GM15510 (cell line): ENCODE data around the gene EED.

ENCODE experiments used
- POLR2A ChIP-seq: IDR thresholded peaks from 3 replicates; pipeline ENCODE4 v1.6.1; 2011; ENCODE audit warnings: borderline replicate concordance; ENCODE audit not compliant: insufficient read length; ENCODE audit errors: extremely low read depth

The EED gene

DNA sequence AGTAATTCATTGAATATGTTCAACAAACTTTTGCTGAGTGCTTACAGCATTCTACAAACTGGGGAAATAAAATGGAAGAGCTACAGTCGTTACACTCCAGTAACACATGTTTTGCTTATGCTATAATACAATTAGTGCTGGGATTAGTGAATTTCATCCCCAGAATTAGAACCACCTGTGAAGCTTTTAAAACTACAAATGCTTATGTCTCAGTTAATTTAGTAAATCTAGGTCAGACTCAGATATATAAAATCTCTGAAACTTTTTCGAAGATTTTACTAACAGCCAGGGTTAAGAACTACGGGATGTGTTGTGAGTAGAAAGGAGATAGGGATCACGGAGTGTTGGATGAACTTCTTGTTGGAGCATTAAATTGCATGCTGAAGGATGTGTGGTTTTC, 33.7 kb upstream of the EED start:
- TF ChIP-seq POLR2A = no peak

DNA sequence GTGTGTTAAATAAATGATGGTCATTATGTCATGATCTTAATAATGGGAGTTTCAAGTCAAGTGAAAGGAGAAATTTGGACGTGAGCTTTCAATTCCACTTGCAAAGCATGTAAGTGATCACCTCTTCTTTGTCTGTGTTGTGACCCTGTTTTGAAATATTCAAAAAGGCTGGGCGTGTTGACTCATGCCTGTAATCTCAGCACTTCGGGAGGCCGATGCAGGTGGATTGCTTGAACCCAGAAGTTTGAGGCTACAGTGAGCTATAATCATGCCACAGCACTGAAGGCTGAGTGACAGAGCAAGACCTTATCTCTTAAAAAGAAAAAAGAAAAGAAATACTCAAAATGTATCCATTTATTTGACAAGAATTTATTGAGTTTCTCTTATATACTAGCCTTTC, 32.9 kb upstream of the EED start:
- TF ChIP-seq POLR2A = no peak

DNA sequence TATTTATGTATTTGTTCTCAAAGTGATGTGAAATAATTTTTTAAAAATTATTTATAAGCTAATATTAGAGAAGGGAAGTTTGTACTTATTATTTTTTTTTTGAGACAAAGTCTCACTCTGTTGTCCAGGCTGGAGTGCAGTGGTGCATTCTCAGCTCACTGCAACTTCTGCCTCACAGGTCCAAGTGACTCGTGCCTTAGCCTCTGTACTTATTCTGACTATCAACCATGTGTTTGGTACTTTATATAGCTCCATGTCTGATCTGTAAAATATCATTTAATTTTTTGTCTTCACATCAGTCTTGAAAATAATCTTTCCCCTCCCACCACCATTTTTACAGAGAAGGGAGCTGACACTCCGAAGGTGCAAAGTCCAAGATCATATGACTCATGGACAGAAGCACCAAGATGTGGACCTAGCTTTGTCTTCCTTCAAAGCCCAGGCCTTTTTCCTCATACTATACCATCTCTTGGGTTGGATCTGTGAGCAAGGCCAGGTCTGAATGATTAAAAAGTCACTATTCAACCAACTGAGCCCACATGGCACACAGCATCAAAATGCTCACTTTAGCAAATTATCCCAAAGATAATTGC, 32.4 kb upstream of the EED start:
- TF ChIP-seq POLR2A = no peak

DNA sequence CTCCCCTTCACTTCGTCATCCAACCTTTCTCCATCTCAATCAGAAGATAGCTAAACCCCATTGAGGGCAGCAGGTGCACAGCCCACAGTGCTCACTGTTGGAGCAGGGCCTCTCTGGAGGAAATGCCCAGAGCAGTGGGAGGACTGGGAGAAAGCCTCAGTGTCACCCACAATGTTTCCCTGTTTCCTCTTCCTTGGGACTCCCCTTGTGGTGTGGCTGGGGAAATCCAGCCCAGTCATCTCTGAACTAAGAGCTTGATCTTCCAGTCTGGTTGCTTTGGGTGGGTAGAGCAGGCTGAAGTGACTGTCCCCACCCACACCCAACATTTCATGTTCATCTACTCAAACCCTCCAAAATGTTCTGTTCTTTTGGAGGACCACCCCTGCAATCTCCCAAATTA, 29.8 kb upstream of the EED start:
- no peak for TF ChIP-seq POLR2A

DNA sequence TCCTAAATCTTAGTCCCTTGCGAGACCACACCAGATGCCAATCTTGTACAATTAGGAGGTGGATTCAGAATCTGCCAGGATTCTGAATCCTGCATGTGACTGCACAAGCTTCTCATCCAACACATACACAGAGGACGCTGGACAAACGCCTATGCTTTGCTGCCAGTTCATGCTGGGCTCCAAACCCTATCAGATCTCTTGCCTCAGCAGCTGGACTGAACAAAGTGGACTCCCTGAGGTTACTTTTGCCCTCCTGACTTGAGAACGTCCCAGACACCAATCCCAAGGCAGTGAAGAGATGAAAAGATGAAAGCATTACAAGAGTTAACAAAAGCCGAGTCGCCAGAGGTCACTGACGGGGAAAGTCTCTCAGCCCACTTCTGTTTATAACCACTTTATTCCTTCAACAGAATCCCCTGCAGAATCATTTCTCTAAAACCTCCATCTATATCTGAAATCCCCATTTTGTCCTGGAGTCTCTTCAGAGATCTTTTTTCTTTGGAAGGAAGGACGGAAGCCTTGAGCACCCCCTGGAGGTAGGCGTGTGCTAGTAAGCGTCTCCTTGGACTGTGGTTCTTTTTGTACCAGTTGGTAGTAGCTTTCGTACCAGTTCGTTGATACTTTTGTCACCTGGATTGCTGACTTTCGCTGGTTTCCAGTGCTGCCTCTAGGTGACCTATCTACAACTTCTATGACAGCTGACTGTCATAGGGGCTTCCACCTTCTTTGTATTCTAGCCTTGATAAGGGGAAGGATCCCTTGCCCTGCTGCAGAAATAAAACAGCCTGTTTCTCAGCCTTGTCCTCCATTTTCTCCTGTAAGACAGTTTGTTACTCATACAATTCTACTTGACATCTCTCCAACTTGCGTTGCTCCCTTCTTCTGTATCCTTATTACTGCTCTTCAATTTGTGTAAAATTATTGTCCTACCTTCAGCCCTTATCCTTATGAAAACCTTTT, 26.1 kb upstream of the EED start:
- no peak for TF ChIP-seq POLR2A

DNA sequence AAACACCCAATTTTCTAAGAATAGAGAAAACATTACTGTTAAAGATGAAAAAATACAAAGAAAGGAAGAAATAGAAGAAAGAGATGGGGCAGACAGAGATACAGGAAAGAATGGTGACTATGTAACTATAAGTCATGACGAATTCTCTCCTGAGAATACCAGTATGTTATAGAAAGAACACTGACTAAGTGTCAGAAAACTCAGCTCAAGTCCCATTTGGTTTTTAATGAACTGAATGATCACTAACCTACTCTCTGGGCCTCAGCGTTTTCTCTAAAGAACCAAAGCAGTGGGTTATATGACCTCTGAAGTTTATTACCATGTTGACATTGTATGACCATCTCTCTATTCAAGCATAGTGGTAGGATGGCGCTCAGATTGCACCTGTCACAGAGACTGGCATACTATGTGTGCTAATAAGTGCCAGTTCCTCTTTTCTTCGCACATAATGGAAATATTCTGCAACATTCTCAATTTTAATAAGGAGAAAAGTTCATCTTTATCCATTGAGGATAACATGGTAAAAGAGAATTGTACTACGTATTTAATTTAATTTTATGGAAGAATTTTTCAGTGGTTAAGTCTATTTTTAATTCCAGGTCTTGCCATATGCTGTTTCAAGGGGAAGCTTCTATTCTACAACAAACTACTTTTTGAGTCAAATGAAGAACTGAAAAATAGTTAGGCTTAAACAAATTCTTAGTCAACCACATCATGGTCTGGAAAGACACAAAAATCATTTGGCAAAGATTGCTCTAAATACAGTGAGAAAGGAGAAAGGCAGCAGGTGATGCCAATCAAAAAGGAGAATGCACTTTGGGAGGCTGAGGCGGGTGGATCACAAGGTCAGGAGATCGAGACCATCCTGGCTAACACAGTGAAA, 25.0 kb upstream of the EED start:
- TF ChIP-seq POLR2A = no peak

DNA sequence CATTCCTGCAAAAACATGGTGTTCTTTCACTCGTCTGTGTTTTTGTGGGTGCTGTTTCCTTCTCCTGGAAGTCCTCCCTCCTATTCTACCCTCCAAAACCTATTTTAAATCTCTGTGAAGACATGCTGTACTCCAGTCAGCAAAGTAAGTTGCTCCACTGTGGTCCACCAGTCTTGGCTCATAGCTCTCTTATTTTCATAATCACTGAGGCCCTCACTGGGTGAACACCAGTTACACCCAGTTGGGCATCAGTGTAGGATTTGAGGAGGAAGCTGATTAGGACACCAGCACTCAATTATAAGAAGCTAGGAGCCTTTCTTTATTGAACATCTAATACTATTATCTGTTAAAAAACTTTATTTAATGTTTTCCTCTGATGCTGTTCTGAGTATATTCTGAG, 23.9 kb upstream of the EED start:
- no peak for TF ChIP-seq POLR2A

DNA sequence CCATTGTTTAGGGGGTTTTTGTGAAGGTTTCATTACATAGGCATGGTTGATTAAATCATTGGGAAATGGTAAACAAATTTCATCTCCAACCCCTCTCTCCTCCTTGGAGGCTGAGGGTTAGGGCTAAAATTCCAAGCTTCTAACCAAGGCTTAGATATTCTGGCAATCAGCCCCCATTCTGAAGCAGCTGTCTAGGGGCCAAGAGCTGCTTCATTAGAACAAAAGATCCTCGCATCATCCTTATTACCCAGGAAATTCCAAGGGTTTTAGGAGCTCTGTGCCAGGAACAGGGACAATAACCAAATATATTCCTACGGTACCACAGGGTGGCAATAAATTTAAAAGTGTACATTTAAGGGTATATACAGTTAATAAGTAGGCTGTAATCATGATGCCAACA, 22.5 kb upstream of the EED start:
- no peak for TF ChIP-seq POLR2A

DNA sequence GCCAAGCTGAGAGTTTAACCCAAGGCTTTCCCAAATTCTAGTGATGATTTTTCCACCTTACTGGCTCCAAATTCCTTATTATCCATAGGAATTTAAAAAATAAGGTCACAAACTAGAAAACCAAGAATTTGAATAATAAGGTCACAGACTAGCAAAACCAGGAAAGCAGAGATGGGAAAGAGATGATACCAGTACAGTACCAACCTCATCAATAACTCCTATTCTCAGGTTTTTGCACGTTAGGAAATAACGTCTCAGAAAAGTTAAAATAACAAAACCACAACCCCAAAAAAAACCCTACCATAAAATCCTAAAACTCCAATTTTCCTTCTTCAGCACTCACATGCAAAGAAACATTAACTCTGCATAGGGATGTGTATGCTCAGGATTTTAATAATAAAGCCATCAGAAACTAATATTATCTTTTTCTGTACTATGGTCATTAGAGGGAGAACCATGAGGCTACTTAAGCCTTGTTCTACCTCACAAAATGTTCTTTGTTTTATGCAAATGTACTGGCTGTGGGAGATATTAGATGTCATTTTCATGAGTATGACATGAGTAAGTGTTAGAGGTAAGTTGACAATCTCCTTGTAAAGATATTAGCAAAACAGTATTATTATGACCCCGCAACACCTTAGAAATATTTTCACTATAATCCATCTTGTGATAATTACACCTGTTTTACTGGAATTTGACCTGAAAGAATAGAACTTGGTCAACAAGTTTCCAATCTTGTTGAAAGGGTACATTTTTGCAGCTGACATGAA, 16.1 kb upstream of the EED start:
- TF ChIP-seq POLR2A = no peak

DNA sequence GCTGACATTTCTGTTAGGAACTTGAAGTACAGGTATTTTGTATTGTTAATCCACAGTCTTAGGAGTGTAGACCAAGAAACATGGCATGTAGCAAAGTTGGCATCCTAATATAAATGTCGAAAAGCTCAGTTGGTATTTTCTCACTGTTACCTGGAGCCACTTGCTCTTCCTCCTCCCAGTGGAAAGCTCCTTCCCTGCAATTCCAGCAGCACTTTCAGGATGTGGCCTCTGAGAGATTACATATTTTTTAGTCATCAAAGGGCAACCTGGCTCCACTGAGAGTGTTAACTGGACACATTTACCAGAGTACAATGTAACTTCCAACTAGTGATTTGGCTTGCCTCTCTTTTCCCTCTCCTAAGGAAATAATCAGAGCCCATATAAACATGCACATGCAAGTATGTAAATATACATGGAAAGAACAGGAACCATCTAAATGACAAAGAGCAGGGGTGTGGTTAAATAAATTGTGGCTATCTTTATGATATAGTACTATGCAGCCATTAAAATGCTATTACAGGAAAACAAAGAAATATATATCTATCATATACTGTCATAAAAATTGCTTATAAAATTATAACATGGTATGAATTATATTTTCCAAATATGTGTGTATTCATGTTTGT, 14.3 kb upstream of the EED start:
- no peak for TF ChIP-seq POLR2A

DNA sequence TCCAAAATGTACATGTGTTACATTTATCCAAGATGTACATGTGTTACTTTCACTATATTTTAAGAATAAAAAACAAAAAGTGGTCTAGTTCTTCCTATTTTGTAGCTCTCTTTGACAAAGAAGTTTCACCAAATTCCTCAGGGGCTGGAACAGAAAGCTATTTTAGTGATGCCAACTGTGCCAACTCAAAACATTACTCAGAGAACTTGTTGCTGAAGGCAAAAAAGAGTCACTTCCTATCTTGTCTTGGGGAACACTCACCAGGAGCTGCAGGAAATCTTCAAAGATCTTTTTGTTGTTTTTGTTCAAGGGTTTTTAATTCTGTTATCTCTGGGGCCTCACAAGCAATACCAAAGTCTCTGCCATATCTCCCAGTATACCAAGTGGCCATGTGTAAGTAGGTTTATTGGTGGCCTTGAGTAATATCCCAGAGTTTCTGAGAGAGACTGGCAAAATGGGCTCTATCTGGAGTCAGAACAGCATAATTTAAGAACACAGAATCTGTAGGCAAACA, 13.6 kb upstream of the EED start:
- TF ChIP-seq POLR2A = no peak

DNA sequence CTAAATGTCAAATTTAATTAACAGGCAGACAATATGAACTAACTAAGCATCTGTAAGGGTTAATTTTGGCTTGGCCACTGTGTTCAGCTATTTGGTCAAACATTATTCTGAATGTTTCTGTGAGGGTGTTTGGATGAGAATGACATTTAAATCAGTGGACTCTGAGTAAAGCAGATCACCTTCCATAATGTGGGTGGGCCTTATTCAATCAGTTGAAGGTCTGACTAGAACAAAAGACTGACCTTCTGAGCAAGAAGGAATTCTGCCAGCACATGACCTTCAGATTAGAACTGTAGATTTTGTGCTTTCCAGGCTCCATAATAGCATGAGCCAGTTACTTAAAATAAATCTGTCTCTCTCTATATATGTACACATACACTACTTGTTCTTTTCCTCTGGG, 12.0 kb upstream of the EED start:
- TF ChIP-seq POLR2A = no peak

DNA sequence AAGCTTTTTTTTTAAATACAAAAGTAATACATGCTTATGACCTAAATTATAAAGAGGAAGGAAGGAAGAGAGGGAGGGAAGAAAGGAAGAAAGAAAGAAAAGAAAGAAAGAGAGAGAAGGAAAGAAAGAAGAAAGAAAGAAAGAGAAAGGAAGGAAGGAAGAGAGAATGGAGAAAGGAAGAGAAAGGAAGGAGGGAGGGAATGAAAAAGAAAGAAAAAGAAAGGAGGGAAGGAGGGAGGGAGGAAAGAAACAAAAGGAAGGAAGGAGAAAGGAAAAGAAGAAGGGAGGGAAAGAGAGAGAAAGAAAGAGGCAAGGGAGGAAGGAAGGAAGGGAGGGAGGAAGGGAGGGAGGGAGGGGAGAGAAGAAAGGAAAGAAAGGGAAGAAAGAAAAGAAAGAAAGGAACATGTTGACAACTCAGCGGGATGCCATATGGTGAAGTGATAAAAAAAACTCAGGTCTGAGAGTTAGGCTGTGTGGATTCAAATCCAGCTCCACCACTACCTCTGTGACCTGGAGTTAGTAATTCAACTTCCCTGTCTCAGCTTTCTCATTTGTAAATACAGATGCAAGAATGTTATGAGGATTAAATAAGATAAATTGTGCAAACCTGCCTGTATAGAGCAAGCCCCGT, 9.6 kb upstream of the EED start:
- no peak for TF ChIP-seq POLR2A
